ENCODE results near the gene SETD3. TPM values are rescaled to one million over a fixed set of nuclear protein-coding genes. Genes with fewer than 3 reads are reported as not detected.

SETD3 gene
- total and polyA plus RNA-seq, 2 donors (not counting 1 experiment from before 2014, with no cell fraction given): 30.9 to 38.3 TPM

DNA sequence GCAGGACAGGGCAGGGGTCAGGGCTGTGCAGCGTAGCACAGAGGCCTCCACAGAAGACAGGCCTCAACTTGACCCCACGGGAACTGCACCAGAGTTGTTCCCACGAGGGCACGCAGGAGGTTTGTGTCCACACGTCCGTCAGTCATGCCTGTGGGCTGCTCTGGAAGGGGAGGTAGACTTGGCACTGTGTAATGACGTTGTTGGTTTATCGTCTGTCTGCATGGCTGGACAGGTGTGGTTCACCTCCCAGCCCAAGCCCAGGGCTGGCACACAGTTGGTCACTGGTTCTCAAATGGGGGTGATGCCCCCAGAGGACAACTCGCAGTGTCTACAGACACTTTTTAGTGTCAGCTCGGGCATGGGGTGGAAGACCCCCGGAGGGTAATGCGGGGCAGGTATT lies 46.4 kb upstream of the SETD3 start:
- no peak for DNase-seq (ENCODE audit: low read depth in 2 of 2)
- H3K4me1 ChIP-seq (ENCODE audit: control insufficient read depth, extremely low read depth, insufficient read depth, low read length): peaks cover 11% of the 10 kb centered on the region
- no peak overlapping the region for H3K4me3 ChIP-seq (replicated peaks in 1 of 4; ENCODE audit: control extremely low read depth in 1 of 4, insufficient read depth in 1 of 4, low read depth in 3 of 4, low read length in 4 of 4)

GRCh38 chr14:99525699-99526080 lies 45.0 kb upstream of the SETD3 start:
- no peaks in the 10 kb centered on the region for H3K27me3 ChIP-seq (ENCODE audit: control insufficient read depth, insufficient read depth, low read length)
- TF ChIP-seq, protein P1, sequence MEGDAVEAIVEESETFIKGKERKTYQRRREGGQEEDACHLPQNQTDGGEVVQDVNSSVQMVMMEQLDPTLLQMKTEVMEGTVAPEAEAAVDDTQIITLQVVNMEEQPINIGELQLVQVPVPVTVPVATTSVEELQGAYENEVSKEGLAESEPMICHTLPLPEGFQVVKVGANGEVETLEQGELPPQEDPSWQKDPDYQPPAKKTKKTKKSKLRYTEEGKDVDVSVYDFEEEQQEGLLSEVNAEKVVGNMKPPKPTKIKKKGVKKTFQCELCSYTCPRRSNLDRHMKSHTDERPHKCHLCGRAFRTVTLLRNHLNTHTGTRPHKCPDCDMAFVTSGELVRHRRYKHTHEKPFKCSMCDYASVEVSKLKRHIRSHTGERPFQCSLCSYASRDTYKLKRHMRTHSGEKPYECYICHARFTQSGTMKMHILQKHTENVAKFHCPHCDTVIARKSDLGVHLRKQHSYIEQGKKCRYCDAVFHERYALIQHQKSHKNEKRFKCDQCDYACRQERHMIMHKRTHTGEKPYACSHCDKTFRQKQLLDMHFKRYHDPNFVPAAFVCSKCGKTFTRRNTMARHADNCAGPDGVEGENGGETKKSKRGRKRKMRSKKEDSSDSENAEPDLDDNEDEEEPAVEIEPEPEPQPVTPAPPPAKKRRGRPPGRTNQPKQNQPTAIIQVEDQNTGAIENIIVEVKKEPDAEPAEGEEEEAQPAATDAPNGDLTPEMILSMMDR (conservative IDR thresholded peaks at IDR 0.05 in 1 of 2, IDR thresholded peaks at IDR 0.05 in 1 of 2; ENCODE audit: low read depth in 1 of 2, low read length in 2 of 2): no peak
- no peak for TF ChIP-seq EZH2 (IDR thresholded peaks at IDR 0.05; ENCODE audit: low read length, missing control alignments)
- H3K4me1 ChIP-seq (ENCODE audit: control insufficient read depth, extremely low read depth, insufficient read depth, low read length): peaks cover 12% of the 10 kb centered on the region
- H3K4me2 ChIP-seq (ENCODE audit: extremely low read depth, insufficient read depth, low read length): no peak overlapping the region
- no peak overlapping the region for H3K27ac ChIP-seq (ENCODE audit: insufficient read depth, low read length)
- no peak overlapping the region for H3K4me3 ChIP-seq (replicated peaks in 1 of 4; ENCODE audit: control extremely low read depth in 1 of 4, insufficient read depth in 1 of 4, low read depth in 3 of 4, low read length in 4 of 4)
- H3K36me3 ChIP-seq (ENCODE audit: control insufficient read depth, insufficient read depth, low read length): no peaks in the 10 kb centered on the region
- no peak overlapping the region for H3K9ac ChIP-seq (ENCODE audit: insufficient read depth, low read length)
- no peak overlapping the region for H2AFZ ChIP-seq (ENCODE audit: low read length)
- H3K79me2 ChIP-seq (ENCODE audit: control insufficient read depth, insufficient read depth, low read length): no peaks in the 10 kb centered on the region
- DNase-seq (ENCODE audit: low read depth in 2 of 2): no peak
- no peaks in the 10 kb centered on the region for H3K9me3 ChIP-seq (ENCODE audit: control insufficient read depth, insufficient read depth, low read depth, low read length)
- H4K20me1 ChIP-seq (ENCODE audit: control insufficient read depth, extremely low read depth, insufficient read depth, low read length): no peaks in the 10 kb centered on the region

More for the DNA sequence above, 46.4 kb upstream of the SETD3 start:
- Histone ChIP-seq H3K27ac (ENCODE audit: insufficient read depth, low read length) (no peak overlapping the region), H3K27me3 (ENCODE audit: control insufficient read depth, insufficient read depth, low read length) (no peaks in the 10 kb centered on the region), H3K9ac (ENCODE audit: insufficient read depth, low read length) (no peak overlapping the region), H3K9me3 (ENCODE audit: control insufficient read depth, insufficient read depth, low read depth, low read length) (no peaks in the 10 kb centered on the region), H2AFZ (ENCODE audit: low read length) (no peak overlapping the region), H3K79me2 (ENCODE audit: control insufficient read depth, insufficient read depth, low read length) (no peaks in the 10 kb centered on the region), H3K4me2 (ENCODE audit: extremely low read depth, insufficient read depth, low read length) (no peak overlapping the region), H3K36me3 (ENCODE audit: control insufficient read depth, insufficient read depth, low read length) (no peaks in the 10 kb centered on the region), H4K20me1 (ENCODE audit: control insufficient read depth, extremely low read depth, insufficient read depth, low read length) (no peaks in the 10 kb centered on the region)
- TF ChIP-seq, protein P1 (conservative IDR thresholded peaks at IDR 0.05 in 1 of 2, IDR thresholded peaks at IDR 0.05 in 1 of 2; ENCODE audit: low read depth in 1 of 2, low read length in 2 of 2): no peak
- TF ChIP-seq EZH2 (IDR thresholded peaks at IDR 0.05; ENCODE audit: low read length, missing control alignments): no peak

DNA sequence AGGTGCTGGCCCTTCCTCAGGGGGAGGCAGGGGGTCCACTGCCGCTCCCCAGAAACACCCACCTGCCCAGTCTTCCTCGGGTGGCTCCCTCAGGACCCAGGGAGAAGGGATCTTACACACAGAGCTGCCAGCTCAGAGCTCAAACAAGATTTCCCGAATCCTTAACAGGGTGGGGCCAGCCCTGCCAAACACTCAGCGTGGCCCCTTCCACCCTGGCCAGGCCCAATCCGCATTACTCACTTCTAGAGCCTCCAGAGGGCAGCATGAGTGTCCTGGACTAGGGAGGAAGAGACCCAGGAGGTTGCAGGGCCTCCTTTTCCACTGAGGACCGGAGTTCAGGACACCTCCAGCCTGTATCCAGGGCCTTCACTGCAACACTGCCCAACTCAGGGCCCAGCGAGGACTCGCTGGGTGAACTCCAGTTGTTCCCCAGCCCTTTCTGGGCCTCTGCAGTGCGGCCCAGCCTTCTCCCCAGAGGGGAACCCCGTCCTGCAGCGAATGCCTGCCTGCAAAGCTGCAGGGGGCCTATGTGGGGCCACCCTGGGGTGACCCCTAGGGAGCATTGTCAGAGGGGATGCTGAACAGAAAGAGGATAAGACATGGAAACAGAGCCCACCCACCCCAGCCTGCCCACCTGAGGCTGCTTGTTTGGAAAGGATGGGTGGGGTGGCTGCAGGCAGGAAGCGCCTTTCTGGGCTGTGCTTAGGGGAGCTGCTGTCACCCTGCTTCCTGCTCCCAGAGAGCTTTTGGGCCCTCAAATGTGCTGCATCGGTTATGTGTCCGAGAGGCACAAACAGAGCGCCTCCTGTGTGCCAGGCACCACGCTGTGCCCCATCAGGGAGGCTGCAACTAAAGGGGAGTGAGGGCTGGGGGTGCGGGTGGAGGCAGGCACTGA lies 44.4 kb upstream of the SETD3 start:
- no peak overlapping the region for H3K27ac ChIP-seq (ENCODE audit: insufficient read depth, low read length)

More for the DNA sequence above, 44.4 kb upstream of the SETD3 start:
- peaks cover 12% of the 10 kb centered on the region for H3K4me1 ChIP-seq (ENCODE audit: control insufficient read depth, extremely low read depth, insufficient read depth, low read length)
- H3K4me2 ChIP-seq (ENCODE audit: extremely low read depth, insufficient read depth, low read length): no peak overlapping the region
- H4K20me1 ChIP-seq (ENCODE audit: control insufficient read depth, extremely low read depth, insufficient read depth, low read length): no peaks in the 10 kb centered on the region
- H3K79me2 ChIP-seq (ENCODE audit: control insufficient read depth, insufficient read depth, low read length): no peaks in the 10 kb centered on the region
- no peak overlapping the region for H3K9ac ChIP-seq (ENCODE audit: insufficient read depth, low read length)
- H3K27me3 ChIP-seq (ENCODE audit: control insufficient read depth, insufficient read depth, low read length): no peaks in the 10 kb centered on the region
- H3K36me3 ChIP-seq (ENCODE audit: control insufficient read depth, insufficient read depth, low read length): no peaks in the 10 kb centered on the region
- no peaks in the 10 kb centered on the region for H3K9me3 ChIP-seq (ENCODE audit: control insufficient read depth, insufficient read depth, low read depth, low read length)
- no peak overlapping the region for H2AFZ ChIP-seq (ENCODE audit: low read length)
- TF ChIP-seq, protein P1 (conservative IDR thresholded peaks at IDR 0.05 in 1 of 2, IDR thresholded peaks at IDR 0.05 in 1 of 2; ENCODE audit: low read depth in 1 of 2, low read length in 2 of 2): peak; percentile 15 to 52
- no peak for TF ChIP-seq EZH2 (IDR thresholded peaks at IDR 0.05; ENCODE audit: low read length, missing control alignments)
- H3K4me3 ChIP-seq (replicated peaks in 1 of 4; ENCODE audit: control extremely low read depth in 1 of 4, insufficient read depth in 1 of 4, low read depth in 3 of 4, low read length in 4 of 4): no peak overlapping the region
- peak; percentile 66 to 68 for DNase-seq (ENCODE audit: low read depth in 2 of 2)
